NB4 (cell line): ENCODE measurements around the gene ALPG.
"Not testable (repeated sequence)": the region's sequence is repeated elsewhere in the genome, so short reads cannot be mapped to it uniquely, and the experiment has no call there.

Source experiments
- MAX ChIP-seq: IDR thresholded peaks from 2 replicates; pipeline ENCODE4 v1.6.1; 2011; ENCODE audit warnings: low read depth, low read length
- POLR2A ChIP-seq: IDR thresholded peaks from 2 replicates; pipeline ENCODE4 v1.6.1; 2011; ENCODE audit warnings: mild to moderate bottlenecking; ENCODE audit not compliant: insufficient read length; ENCODE audit errors: extremely low read depth
- TF ChIP-seq, protein P1 (sequence below): IDR thresholded peaks from one replicate; pipeline ENCODE4 v1.5.1; 2012; ENCODE audit warnings: low read depth, low read length

DNA sequence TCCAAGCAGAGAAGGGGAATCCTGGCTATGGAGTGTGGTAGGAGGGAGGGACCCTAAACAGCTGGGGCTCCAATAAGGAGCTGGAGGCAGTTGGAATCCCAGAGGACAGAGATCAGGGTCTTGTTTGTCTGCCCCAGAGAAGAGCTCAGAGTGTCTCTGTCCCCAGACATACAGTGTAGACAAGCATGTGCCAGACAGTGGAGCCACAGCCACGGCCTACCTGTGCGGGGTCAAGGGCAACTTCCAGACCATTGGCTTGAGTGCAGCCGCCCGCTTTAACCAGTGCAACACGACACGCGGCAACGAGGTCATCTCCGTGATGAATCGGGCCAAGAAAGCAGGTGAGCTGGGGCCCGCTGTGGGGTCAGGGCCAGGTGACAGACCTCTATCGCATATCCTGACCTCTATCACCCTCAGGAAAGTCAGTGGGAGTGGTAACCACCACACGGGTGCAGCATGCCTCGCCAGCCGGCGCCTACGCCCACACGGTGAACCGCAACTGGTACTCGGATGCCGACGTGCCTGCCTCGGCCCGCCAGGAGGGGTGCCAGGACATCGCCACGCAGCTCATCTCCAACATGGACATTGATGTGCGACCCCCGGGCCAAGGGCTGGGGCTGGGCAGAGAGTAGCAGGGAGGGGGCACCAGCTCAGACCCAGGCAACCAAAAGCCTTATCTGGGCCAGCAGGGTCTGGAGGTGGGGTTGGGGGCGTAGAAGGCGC lies 945 bp downstream of the ALPG start:
- TF ChIP-seq, protein P1, sequence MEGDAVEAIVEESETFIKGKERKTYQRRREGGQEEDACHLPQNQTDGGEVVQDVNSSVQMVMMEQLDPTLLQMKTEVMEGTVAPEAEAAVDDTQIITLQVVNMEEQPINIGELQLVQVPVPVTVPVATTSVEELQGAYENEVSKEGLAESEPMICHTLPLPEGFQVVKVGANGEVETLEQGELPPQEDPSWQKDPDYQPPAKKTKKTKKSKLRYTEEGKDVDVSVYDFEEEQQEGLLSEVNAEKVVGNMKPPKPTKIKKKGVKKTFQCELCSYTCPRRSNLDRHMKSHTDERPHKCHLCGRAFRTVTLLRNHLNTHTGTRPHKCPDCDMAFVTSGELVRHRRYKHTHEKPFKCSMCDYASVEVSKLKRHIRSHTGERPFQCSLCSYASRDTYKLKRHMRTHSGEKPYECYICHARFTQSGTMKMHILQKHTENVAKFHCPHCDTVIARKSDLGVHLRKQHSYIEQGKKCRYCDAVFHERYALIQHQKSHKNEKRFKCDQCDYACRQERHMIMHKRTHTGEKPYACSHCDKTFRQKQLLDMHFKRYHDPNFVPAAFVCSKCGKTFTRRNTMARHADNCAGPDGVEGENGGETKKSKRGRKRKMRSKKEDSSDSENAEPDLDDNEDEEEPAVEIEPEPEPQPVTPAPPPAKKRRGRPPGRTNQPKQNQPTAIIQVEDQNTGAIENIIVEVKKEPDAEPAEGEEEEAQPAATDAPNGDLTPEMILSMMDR, result not testable (repeated sequence)
- TF ChIP-seq MAX, POLR2A: not testable (repeated sequence)
